Nephron (organoid): ENCODE measurements around the gene PPARG.

Experiments
- H3K27ac Mint-ChIP-seq, 3 experiments: 2 replicates each; pipeline ENCODE4 v1.8.0; 2020; ENCODE audit warnings: mixed read lengths in 3 of 3, mild to moderate bottlenecking in 2 of 3, moderate library complexity in 1 of 3
- H3K27me3 Mint-ChIP-seq: 2 replicates; pipeline ENCODE4 v1.8.0; 2021; ENCODE audit warnings: low read depth, mild to moderate bottlenecking, moderate library complexity, mixed read lengths
- H3K36me3 Mint-ChIP-seq: 2 replicates; pipeline ENCODE4 v1.8.0; 2020; ENCODE audit warnings: low read depth, mixed read lengths
- H3K4me1 Mint-ChIP-seq: 2 replicates; pipeline ENCODE4 v1.8.0; 2020; ENCODE audit warnings: mixed read lengths
- H3K4me3 Mint-ChIP-seq, 3 experiments: 2 replicates each; pipeline ENCODE4 v1.8.0; 2020; ENCODE audit warnings: mild to moderate bottlenecking in 3 of 3, mixed read lengths in 3 of 3, moderate library complexity in 2 of 3
- H3K9me3 Mint-ChIP-seq: 2 replicates; pipeline ENCODE4 v1.8.0; 2020; ENCODE audit warnings: mixed read lengths
- CTCF ChIP-seq, 3 experiments: fragments of 200-600 bp; sonication (generic); IDR thresholded peaks; one replicate each; pipeline ENCODE4 v1.5.0; 2021; ENCODE audit warnings: antibody characterized with exemption in 3 of 3; ENCODE audit not compliant: unreplicated experiment in 3 of 3

Gene PPARG

GRCh38 chr3:12301031-12301430, 12.2 kb downstream of the PPARG start:
- Mint-ChIP-seq H3K9me3 (no peaks in the 10 kb centered on the region), H3K27me3 (peaks cover 15% of the 10 kb centered on the region), H3K27ac (no peak overlapping the region), H3K4me3 (no peak overlapping the region), H3K4me1 (no peaks in the 10 kb centered on the region), H3K36me3 (no peaks in the 10 kb centered on the region)
- no peak for TF ChIP-seq CTCF (IDR thresholded peaks at IDR 0.05; ENCODE audit: unreplicated experiment in 3 of 3)

- no peak overlapping the region for H3K4me3 Mint-ChIP-seq
- no peaks in the 10 kb centered on the region for H3K9me3 Mint-ChIP-seq
- H3K4me1 Mint-ChIP-seq = no peaks in the 10 kb centered on the region
- H3K27me3 Mint-ChIP-seq = peaks cover 11% of the 10 kb centered on the region
- no peak overlapping the region for H3K27ac Mint-ChIP-seq
- H3K36me3 Mint-ChIP-seq = no peaks in the 10 kb centered on the region
- no peak for TF ChIP-seq CTCF (IDR thresholded peaks at IDR 0.05; ENCODE audit: unreplicated experiment in 3 of 3)
Observed at GRCh38 chr3:12301513-12301912, 12.6 kb downstream of the PPARG start.

- Mint-ChIP-seq H3K4me3 (no peak overlapping the region), H3K27me3 (peaks cover 11% of the 10 kb centered on the region), H3K27ac (no peak overlapping the region), H3K4me1 (no peaks in the 10 kb centered on the region), H3K9me3 (no peaks in the 10 kb centered on the region), H3K36me3 (no peaks in the 10 kb centered on the region)
- TF ChIP-seq CTCF (IDR thresholded peaks at IDR 0.05; ENCODE audit: unreplicated experiment in 3 of 3) = no peak
Observed at GRCh38 chr3:12302564-12302963, 13.7 kb downstream of the PPARG start.

- no peak overlapping the region for H3K4me3 Mint-ChIP-seq
- no peaks in the 10 kb centered on the region for H3K36me3 Mint-ChIP-seq
- TF ChIP-seq CTCF (IDR thresholded peaks at IDR 0.05; ENCODE audit: unreplicated experiment in 3 of 3) = no peak
- H3K4me1 Mint-ChIP-seq = no peaks in the 10 kb centered on the region
- H3K27me3 Mint-ChIP-seq = peaks cover 14% of the 10 kb centered on the region
- H3K9me3 Mint-ChIP-seq = no peaks in the 10 kb centered on the region
- no peak overlapping the region for H3K27ac Mint-ChIP-seq
Observed at GRCh38 chr3:12303534-12303933, 14.7 kb downstream of the PPARG start.

- no peaks in the 10 kb centered on the region for H3K9me3 Mint-ChIP-seq
- no peak for TF ChIP-seq CTCF (IDR thresholded peaks at IDR 0.05; ENCODE audit: unreplicated experiment in 3 of 3)
- H3K27me3 Mint-ChIP-seq = peaks cover 14% of the 10 kb centered on the region
- no peaks in the 10 kb centered on the region for H3K36me3 Mint-ChIP-seq
- H3K4me3 Mint-ChIP-seq = no peak overlapping the region
- H3K4me1 Mint-ChIP-seq = no peaks in the 10 kb centered on the region
- H3K27ac Mint-ChIP-seq = no peak overlapping the region
Observed at GRCh38 chr3:12303993-12304392, 15.1 kb downstream of the PPARG start.

GRCh38 chr3:12307136-12307535, 18.3 kb downstream of the PPARG start:
- Mint-ChIP-seq H3K4me3 (no peak overlapping the region), H3K36me3 (no peaks in the 10 kb centered on the region), H3K27me3 (peaks cover 9% of the 10 kb centered on the region), H3K4me1 (no peaks in the 10 kb centered on the region), H3K27ac (no peak overlapping the region), H3K9me3 (no peaks in the 10 kb centered on the region)
- no peak for TF ChIP-seq CTCF (IDR thresholded peaks at IDR 0.05; ENCODE audit: unreplicated experiment in 3 of 3)
